K562 (cell line): ENCODE measurements around the gene MEIKIN. TPM values are rescaled to one million over a fixed set of nuclear protein-coding genes. Genes with fewer than 3 reads are reported as not detected.

Source experiments
- E2F6 ChIP-seq, 2 experiments: IDR thresholded peaks; 2 replicates each; pipeline ENCODE4 v1.6.1; 2011; ENCODE audit warnings: borderline replicate concordance in 1 of 2, control low read depth in 1 of 2, low read depth in 1 of 2, low read length in 1 of 2, mild to moderate bottlenecking in 1 of 2, mixed read lengths in 1 of 2, moderate library complexity in 1 of 2; ENCODE audit not compliant: insufficient read depth in 1 of 2, insufficient read length in 1 of 2, poor library complexity in 1 of 2, severe bottlenecking in 1 of 2; ENCODE audit errors: extremely low read depth in 1 of 2
- HMBOX1 ChIP-seq: sonication (generic); IDR thresholded peaks from 2 replicates; pipeline ENCODE4 v1.6.1; 2016
- HOXB6 ChIP-seq: fragments of 250-450 bp; sonication (Bioruptor Pico); IDR thresholded peaks from 2 replicates; pipeline ENCODE4 v1.5.1; 2022; ENCODE audit warnings: mild to moderate bottlenecking, borderline replicate concordance
- POLR3G ChIP-seq: IDR thresholded peaks from 2 replicates; pipeline ENCODE4 v1.6.1; 2011; ENCODE audit not compliant: insufficient read length, insufficient replicate concordance; ENCODE audit errors: extremely low read depth
- RAD21 ChIP-seq, 2 experiments: fragments of 250-450 bp in 1 of 2; fragments of 450-650 bp in 1 of 2; sonication (Bioruptor Pico) in 1 of 2; formaldehyde crosslinking in 1 of 2; IDR thresholded peaks in 1 of 2; conservative IDR thresholded peaks in 1 of 2; 2 replicates each; pipeline versions ENCODE4 v1.4.0 to v1.8.0; 2020 to 2022; ENCODE audit warnings: mild to moderate bottlenecking in 2 of 2, moderate library complexity in 1 of 2
- TRIM28 ChIP-seq: fragments of 450-650 bp; IDR thresholded peaks from 2 replicates; pipeline ENCODE4 v1.6.1; 2017
- ZNF24 ChIP-seq: fragments of 450-650 bp; IDR thresholded peaks from 2 replicates; pipeline ENCODE4 v1.6.1; 2016
- ZNF274 ChIP-seq: IDR thresholded peaks from 2 replicates; pipeline ENCODE4 v1.6.1; 2011; ENCODE audit warnings: low read depth, mild to moderate bottlenecking, low read length, moderate library complexity, borderline replicate concordance
- ZNF699 ChIP-seq: fragments of 250-450 bp; sonication (Bioruptor Pico); IDR thresholded peaks from 2 replicates; pipeline ENCODE4 v1.8.0; 2021; ENCODE audit warnings: mild to moderate bottlenecking, moderate library complexity; ENCODE audit not compliant: insufficient replicate concordance
- polyA plus RNA-seq, 8 experiments: library from polyadenylated mRNA; depleted of rRNA in 4 of 8; stranded (reverse) in 5 of 8; unstranded in 3 of 8; fragments of >200 nt; fragmentation: Nextera tagmentation in 2 of 8; fragmentation: Illumina TruSeq in 1 of 8; extraction: Ambion mirVana in 2 of 8; extraction: Trizol in 1 of 8; gene quantifications; 2 replicates each; pipeline versions ENCODE4 v1.2.1 to v1.2.3, GENCODE V29; 2011 to 2014; ENCODE audit warnings: inconsistent platforms in 1 of 8, missing spikeins in 1 of 8
- total RNA-seq, 7 experiments: library from RNA; depleted of rRNA in 6 of 7; stranded (reverse); fragments of >200 nt in 6 of 7; fragmentation: Illumina TruSeq in 2 of 7; extraction: Trizol in 2 of 7; gene quantifications; 2 replicates each; pipeline versions ENCODE4 v1.2.1 to v1.2.3, GENCODE V29; 2011 to 2021; ENCODE audit warnings: low replicate concordance in 1 of 7
- TF ChIP-seq, protein P1 (sequence below), 2 experiments: fragments of 450-650 bp; IDR thresholded peaks; 2 replicates each; pipeline ENCODE4 v1.6.1; 2016; ENCODE audit warnings: mild to moderate bottlenecking in 2 of 2, borderline replicate concordance in 1 of 2, low read depth in 1 of 2, moderate library complexity in 1 of 2
- TF ChIP-seq, protein P2 (sequence below): fragments of 450-650 bp; formaldehyde crosslinking; IDR thresholded peaks from 2 replicates; pipeline ENCODE4 v1.4.0; 2022; ENCODE audit warnings: missing genetic modification characterization
- TF ChIP-seq, protein P3 (sequence below): fragments of 450-650 bp; IDR thresholded peaks from 2 replicates; pipeline ENCODE4 v1.6.1; 2016; ENCODE audit warnings: low read depth, mild to moderate bottlenecking, moderate library complexity

Gene MEIKIN
- total and polyA plus RNA-seq, 9 of the 15 experiments (the other 6 are each of a cell fraction or from before 2014, with no cell fraction given) = 0.18 TPM; not detected in 8

DNA sequence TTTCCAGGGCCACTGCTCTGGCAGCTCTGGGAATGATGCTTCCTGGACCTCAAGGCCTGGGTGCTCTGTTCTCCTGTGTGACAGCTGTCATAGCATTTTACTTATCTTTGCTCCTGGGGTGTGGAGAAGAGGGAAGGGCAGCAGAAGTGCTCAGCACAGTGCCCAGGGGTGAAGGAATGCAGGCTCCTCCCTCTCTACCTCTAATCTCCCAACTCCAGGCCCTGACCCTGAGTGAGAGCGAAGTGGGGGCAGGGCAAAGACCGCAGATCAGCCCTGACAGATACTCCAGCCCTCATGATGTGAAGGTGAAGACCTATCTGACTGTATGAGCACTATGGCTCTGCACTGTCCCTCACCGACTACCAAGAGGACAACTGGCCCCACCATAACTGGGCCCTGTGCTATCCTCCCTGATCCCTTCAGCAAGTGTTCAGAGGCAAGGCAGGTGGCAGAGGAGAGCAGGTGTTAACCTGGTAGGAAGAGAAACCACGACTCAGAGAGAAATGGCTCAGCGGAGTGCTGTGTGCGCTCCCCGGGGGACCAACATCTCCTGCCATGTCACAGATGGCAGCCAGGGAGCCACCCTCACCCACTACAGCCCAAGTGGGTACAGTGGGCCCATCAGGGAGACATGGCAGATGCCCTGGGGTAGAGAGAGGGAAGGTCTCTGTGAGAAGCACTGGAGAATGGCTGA, 49.2 kb upstream of the MEIKIN start (continued):
- no peak for TF ChIP-seq HOXB6
- TF ChIP-seq ZNF24 = peak; percentile 69
- TF ChIP-seq, protein P1, sequence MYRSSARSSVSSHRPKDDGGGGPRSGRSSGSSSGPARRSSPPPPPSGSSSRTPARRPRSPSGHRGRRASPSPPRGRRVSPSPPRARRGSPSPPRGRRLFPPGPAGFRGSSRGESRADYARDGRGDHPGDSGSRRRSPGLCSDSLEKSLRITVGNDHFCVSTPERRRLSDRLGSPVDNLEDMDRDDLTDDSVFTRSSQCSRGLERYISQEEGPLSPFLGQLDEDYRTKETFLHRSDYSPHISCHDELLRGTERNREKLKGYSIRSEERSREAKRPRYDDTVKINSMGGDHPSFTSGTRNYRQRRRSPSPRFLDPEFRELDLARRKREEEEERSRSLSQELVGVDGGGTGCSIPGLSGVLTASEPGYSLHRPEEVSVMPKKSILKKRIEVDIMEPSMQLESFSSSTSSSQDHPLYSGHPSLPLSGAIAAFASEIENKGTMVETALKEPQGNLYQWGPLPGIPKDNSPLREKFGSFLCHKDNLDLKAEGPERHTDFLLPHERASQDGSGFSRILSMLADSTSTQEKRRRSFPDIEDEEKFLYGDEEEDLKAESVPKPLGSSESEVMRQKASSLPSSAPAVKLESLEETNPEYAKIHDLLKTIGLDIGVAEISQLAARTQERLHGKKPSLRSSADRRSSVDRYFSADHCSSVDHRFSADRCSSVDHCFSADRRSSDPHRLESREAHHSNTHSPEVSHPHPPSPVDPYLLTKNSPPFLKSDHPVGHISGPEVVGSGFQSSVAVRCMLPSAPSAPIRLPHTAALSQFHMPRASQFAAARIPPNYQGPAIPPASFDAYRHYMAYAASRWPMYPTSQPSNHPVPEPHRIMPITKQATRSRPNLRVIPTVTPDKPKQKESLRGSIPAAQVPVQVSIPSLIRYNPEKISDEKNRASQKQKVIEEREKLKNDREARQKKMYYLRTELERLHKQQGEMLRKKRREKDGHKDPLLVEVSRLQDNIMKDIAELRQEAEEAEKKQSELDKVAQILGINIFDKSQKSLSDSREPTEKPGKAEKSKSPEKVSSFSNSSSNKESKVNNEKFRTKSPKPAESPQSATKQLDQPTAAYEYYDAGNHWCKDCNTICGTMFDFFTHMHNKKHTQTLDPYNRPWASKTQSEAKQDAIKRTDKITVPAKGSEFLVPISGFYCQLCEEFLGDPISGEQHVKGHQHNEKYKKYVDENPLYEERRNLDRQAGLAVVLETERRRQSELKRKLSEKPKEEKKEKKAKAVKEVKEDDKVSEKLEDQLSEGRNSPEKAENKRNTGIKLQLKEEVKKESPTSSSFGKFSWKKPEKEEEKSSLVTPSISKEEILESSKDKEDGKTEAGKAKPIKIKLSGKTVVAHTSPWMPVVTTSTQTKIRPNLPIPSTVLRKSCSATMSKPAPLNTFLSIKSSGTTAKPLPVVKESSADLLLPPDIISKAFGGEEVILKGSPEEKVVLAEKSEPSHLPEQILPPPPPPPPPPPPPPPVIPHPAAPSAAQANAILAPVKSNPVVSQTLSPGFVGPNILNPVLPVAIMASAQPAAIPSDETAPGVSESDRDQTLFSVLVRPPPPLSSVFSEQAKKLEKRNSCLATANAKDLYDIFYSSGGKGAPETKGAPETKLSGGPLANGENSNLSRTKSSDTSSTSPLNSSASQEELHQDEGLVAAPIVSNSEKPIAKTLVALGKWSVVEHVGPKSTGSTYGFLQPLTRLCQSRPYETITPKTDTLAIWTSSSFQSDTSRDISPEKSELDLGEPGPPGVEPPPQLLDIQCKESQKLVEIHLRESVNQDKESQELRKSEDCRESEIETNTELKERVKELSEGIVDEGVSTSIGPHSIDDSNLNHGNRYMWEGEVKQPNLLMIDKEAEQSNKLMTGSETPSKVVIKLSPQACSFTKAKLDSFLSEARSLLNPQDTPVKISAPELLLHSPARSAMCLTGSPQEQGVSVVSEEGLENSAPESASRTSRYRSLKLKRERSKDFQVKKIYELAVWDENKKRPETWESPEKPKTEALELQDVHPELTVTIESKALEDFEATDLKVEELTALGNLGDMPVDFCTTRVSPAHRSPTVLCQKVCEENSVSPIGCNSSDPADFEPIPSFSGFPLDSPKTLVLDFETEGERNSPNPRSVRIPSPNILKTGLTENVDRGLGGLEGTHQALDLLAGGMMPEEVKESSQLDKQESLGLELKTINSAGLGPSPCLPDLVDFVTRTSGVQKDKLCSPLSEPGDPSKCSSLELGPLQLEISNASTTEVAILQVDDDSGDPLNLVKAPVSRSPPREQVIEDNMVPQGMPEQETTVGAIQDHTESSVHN (IDR thresholded peaks at IDR 0.05; ENCODE audit: borderline replicate concordance in 1 of 2, low read depth in 1 of 2) = no peak
- TF ChIP-seq POLR3G = no peak
- TF ChIP-seq, protein P2, sequence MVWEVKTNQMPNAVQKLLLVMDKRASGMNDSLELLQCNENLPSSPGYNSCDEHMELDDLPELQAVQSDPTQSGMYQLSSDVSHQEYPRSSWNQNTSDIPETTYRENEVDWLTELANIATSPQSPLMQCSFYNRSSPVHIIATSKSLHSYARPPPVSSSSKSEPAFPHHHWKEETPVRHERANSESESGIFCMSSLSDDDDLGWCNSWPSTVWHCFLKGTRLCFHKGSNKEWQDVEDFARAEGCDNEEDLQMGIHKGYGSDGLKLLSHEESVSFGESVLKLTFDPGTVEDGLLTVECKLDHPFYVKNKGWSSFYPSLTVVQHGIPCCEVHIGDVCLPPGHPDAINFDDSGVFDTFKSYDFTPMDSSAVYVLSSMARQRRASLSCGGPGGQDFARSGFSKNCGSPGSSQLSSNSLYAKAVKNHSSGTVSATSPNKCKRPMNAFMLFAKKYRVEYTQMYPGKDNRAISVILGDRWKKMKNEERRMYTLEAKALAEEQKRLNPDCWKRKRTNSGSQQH (CRISPR knock-in tag) = no peak
- TF ChIP-seq, protein P3, sequence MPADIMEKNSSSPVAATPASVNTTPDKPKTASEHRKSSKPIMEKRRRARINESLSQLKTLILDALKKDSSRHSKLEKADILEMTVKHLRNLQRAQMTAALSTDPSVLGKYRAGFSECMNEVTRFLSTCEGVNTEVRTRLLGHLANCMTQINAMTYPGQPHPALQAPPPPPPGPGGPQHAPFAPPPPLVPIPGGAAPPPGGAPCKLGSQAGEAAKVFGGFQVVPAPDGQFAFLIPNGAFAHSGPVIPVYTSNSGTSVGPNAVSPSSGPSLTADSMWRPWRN = peak; percentile 54
- TF ChIP-seq ZNF699 = no peak
- TF ChIP-seq RAD21 (CRISPR knock-in tag; conservative IDR thresholded peaks at IDR 0.05 in 1 of 2, IDR thresholded peaks at IDR 0.05 in 1 of 2) = peak; percentile 10 to 41; a peak in 2 of 4 replicates
- TF ChIP-seq ZNF274 = peak; percentile 73
- peak in 1 of 2 experiments; percentile 9 for TF ChIP-seq E2F6 (IDR thresholded peaks at IDR 0.05; ENCODE audit: borderline replicate concordance in 1 of 2, extremely low read depth in 1 of 2, insufficient read depth in 1 of 2, insufficient read length in 1 of 2, low read depth in 1 of 2, low read length in 1 of 2, poor library complexity in 1 of 2, severe bottlenecking in 1 of 2)
- 0 out of 2 replicates have a peak, but pooled peaks have one; percentile 41 for TF ChIP-seq HMBOX1
- TF ChIP-seq TRIM28 = peak; percentile 73; the same call in 1 of the 2 replicates
